GM12864 (cell line): ENCODE data around the gene CA6.
"Not testable (repeated sequence)": the region's sequence is repeated elsewhere in the genome, so short reads cannot be mapped to it uniquely, and the experiment has no call there.

Experiments
- DNase-seq: peaks from one replicate; pipeline ENCODE4 v3.0.0-alpha.2; 2011; ENCODE audit warnings: low read depth
- H3K4me3 ChIP-seq: 2 replicates; pipeline ENCODE4 v1.5.1; 2011; ENCODE audit warnings: mild to moderate bottlenecking, low read depth, low read length, control low read depth
- TF ChIP-seq, protein P1 (sequence below): IDR thresholded peaks from 2 replicates; pipeline ENCODE4 v1.5.1; 2011; ENCODE audit warnings: low read depth, mild to moderate bottlenecking, moderate library complexity, low read length, control low read depth, inconsistent platforms; ENCODE audit errors: missing control alignments

CA6 gene

GRCh38 chr1:8962812-8963530 is 17.3 kb downstream of the CA6 start:
- H3K4me3 ChIP-seq: no peak overlapping the region
- DNase-seq: peak; percentile 29
- TF ChIP-seq, protein P1, sequence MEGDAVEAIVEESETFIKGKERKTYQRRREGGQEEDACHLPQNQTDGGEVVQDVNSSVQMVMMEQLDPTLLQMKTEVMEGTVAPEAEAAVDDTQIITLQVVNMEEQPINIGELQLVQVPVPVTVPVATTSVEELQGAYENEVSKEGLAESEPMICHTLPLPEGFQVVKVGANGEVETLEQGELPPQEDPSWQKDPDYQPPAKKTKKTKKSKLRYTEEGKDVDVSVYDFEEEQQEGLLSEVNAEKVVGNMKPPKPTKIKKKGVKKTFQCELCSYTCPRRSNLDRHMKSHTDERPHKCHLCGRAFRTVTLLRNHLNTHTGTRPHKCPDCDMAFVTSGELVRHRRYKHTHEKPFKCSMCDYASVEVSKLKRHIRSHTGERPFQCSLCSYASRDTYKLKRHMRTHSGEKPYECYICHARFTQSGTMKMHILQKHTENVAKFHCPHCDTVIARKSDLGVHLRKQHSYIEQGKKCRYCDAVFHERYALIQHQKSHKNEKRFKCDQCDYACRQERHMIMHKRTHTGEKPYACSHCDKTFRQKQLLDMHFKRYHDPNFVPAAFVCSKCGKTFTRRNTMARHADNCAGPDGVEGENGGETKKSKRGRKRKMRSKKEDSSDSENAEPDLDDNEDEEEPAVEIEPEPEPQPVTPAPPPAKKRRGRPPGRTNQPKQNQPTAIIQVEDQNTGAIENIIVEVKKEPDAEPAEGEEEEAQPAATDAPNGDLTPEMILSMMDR: peak; percentile 89

DNA sequence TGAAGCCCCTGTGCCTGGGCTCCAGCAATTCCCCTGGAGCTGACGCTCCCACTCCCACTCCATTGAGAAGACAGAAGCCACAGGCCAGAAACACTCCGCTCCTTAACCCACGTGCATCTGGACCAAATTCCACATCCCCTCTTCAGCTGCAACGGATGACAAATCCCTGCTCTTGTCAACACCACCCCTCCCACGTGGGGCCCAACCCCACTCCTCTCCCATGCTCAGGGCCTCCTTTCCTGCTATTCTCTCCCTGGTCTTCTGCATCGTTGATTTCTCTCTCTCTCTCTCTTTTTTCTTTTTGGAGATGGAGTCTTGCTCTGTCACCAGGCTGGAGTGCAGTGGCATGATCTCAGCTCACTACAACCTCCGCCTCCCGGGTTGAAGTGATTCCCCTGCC is 18.3 kb downstream of the CA6 start:
- no peak for DNase-seq
- H3K4me3 ChIP-seq: no peak overlapping the region
- TF ChIP-seq, protein P1: no peak

DNA sequence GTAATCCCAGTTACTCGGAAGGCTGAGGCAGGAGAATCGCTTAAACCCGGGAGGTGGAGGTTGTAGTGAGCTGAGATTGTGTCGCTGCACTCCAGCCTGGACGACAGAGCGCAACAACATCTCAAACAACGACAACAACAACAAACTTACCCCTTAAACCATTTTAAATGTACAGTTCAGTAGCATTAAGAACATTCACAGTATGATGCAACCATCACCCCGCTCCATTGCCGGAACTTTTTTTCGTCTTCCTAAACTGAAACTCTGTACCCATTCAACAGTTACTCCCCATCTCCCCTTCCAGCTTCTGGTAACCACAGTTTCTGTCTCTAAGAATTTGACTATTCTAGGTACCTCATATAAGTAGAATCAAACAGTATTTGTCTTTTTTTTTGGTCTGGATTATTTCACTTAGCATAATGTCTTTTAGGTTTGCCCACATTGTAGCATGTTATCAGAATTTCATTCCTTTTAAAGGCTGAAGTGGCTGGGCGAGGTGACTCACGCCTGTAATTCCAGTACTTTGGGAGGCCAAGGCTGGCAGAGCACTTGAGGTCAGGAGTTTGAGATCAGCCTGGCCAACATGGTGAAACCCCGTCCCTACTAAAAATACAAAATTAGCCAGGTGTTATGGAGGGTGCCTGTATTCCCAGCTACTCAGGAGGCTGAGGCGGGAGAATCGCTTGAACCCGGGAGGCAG is 19.6 kb downstream of the CA6 start:
- no peak for DNase-seq
- TF ChIP-seq, protein P1: no peak
- no peak overlapping the region for H3K4me3 ChIP-seq

- no peak for DNase-seq
- TF ChIP-seq, protein P1: no peak
- no peak overlapping the region for H3K4me3 ChIP-seq
Observed at GRCh38 chr1:8966606-8967005, 20.9 kb downstream of the CA6 start.

- H3K4me3 ChIP-seq, DNase-seq: not testable (repeated sequence)
Observed at GRCh38 chr1:8968902-8969301, 23.2 kb downstream of the CA6 start.

- H3K4me3 ChIP-seq: no peak overlapping the region
- TF ChIP-seq, protein P1: no peak
- no peak for DNase-seq
Observed at GRCh38 chr1:8969937-8970336, 24.3 kb downstream of the CA6 start.

DNA sequence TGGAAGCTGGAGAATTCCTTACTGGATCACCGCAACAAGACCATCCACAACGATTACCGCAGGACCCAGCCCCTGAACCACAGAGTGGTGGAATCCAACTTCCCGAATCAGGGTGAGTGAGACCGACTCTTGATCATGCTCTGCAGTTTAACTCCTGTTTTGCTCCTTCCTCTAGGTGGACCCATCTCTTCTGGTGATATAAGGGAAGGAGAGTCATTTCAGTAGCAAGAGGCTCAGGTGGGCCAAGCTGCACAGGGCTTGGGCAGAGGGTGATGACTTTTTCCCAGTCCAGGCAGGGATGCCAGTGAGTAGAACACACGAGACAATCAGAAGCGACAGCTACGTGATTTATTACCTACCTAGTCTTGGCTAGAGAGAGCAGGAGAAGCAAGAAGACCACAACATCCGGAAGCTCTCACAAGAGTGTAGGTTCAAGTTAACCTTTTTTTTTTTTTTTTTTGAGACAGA is 25.2 kb downstream of the CA6 start:
- no peak for DNase-seq
- TF ChIP-seq, protein P1: no peak

More for the DNA sequence above, 25.2 kb downstream of the CA6 start:
- no peak overlapping the region for H3K4me3 ChIP-seq
